ENCODE measurements around the gene IQCH. TPM values are rescaled to one million over a fixed set of nuclear protein-coding genes. Genes with fewer than 3 reads are reported as not detected.

Gene IQCH
- total and polyA plus RNA-seq, 4 experiments from 2014 or later = 0.99 to 2.1 (median 1.5) TPM

- peaks cover 68 to 70% of the 10 kb centered on the region in 2 donors for H3K36me3 Mint-ChIP-seq
- no peaks in the 10 kb centered on the region for H3K9me3 Mint-ChIP-seq
- Histone ChIP-seq H3K4me3 (ENCODE audit: low read length in 2 of 2) (no peak overlapping the region), H3K27ac (ENCODE audit: low read depth, low read length) (no peak overlapping the region), H3K9me3 (ENCODE audit: control insufficient read depth in 1 of 2, low read length in 2 of 2) (no peaks in the 10 kb centered on the region), H3K36me3 (ENCODE audit: insufficient read depth, low read length) (peaks cover 33% of the 10 kb centered on the region), H3K27me3 (ENCODE audit: insufficient read depth, low read length) (no peaks in the 10 kb centered on the region), H3K4me1 (ENCODE audit: insufficient read depth, low read length) (peaks cover 13% of the 10 kb centered on the region)
- DNase-seq = no peak
- no peak overlapping the region for H3K4me3 Mint-ChIP-seq
- no peaks in the 10 kb centered on the region for H3K27me3 Mint-ChIP-seq
- intact Hi-C loops (cut with micrococcal nuclease) = no loop called here
- H3K27ac Mint-ChIP-seq = peak overlapping the region in 1 of 7 donors; percentile 38
- POLR2A ChIA-PET (ENCODE audit: partially characterized antibody) = no interaction called here
- CTCF ChIA-PET (ENCODE audit: partially characterized antibody) = interaction anchor here (3.2 kb wide), 1 partner anchor 9 kb away, joined by 14 read pairs; no protein-coding TSS in a partner anchor
- peaks cover 13 to 28% (median 14%) of the 10 kb centered on the region in 4 donors for H3K4me1 Mint-ChIP-seq
These were observed 24.1 kb upstream of the IQCH start for GRCh38 chr15:67230504-67230903.

DNA sequence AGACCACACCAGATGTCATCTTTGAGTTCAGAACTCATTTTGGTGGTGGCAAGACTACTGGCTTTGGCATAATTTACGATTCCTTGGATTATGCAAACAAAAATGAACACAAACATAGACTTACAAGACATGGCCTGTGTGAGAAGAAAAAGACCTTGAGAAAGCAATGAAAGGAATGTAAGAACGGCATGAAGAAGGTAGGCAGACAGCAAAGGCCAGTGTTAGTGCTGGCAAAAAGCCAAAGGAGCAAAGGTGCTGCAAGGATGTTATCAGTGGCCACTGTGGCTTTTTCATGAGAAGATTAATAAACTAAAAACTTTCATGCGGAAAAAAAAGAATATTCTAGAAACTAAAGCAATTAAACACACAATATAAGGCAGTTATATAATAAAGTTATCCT is 22.0 kb upstream of the IQCH start:
- intact Hi-C loops (cut with micrococcal nuclease) = no loop called here
- H3K27ac Mint-ChIP-seq = no peak overlapping the region
- CTCF ChIA-PET (ENCODE audit: partially characterized antibody) = no interaction called here
- H3K4me1 ChIP-seq (ENCODE audit: insufficient read depth, low read length) = peaks cover 13% of the 10 kb centered on the region
- peaks cover 69 to 70% of the 10 kb centered on the region in 2 donors for H3K36me3 Mint-ChIP-seq
- no peak for DNase-seq
- POLR2A ChIA-PET (ENCODE audit: partially characterized antibody) = no interaction called here
- no peaks in the 10 kb centered on the region for H3K27me3 Mint-ChIP-seq
- no peaks in the 10 kb centered on the region for H3K9me3 ChIP-seq (ENCODE audit: control insufficient read depth in 1 of 2, low read length in 2 of 2)
- no peak overlapping the region for H3K4me3 Mint-ChIP-seq
- H3K4me1 Mint-ChIP-seq = peaks cover 15 to 28% (median 21%) of the 10 kb centered on the region in 4 donors
- no peak overlapping the region for H3K27ac ChIP-seq (ENCODE audit: low read depth, low read length)
- H3K27me3 ChIP-seq (ENCODE audit: insufficient read depth, low read length) = no peaks in the 10 kb centered on the region
- no peak overlapping the region for H3K4me3 ChIP-seq (ENCODE audit: low read length in 2 of 2)
- peaks cover 27% of the 10 kb centered on the region for H3K36me3 ChIP-seq (ENCODE audit: insufficient read depth, low read length)
- H3K9me3 Mint-ChIP-seq = no peaks in the 10 kb centered on the region

- H3K27ac Mint-ChIP-seq = peak overlapping the region; percentile 78 to 93 (median 87)
- intact Hi-C loops (cut with micrococcal nuclease) = loop anchor here (1.0 to 2.0 kb wide), 4 partner anchors 14 to 596 kb away; partner anchors contain the start of genes AAGAB and IQCH
- H3K9me3 Mint-ChIP-seq = peaks cover 0 to 2% (median 0%) of the 10 kb centered on the region in 8 donors
- H3K36me3 ChIP-seq (ENCODE audit: insufficient read depth, low read length) = peaks cover under 1% of the 10 kb centered on the region
- H3K27ac ChIP-seq (ENCODE audit: low read depth, low read length) = peak overlapping the region; percentile 53
- no peaks in the 10 kb centered on the region for H3K9me3 ChIP-seq (ENCODE audit: control insufficient read depth in 1 of 2, low read length in 2 of 2)
- no peaks in the 10 kb centered on the region for H3K27me3 ChIP-seq (ENCODE audit: insufficient read depth, low read length)
- H3K4me1 ChIP-seq (ENCODE audit: insufficient read depth, low read length) = peaks cover 45% of the 10 kb centered on the region
- peaks cover 44 to 61% (median 44%) of the 10 kb centered on the region in 4 donors for H3K4me1 Mint-ChIP-seq
- H3K4me3 Mint-ChIP-seq = peak overlapping the region; percentile 43 to 88 (median 62)
- ChIA-PET CTCF (ENCODE audit: partially characterized antibody) (interaction anchor here (0.6 to 3.5 kb wide), 23 partner anchors 11 to 395 kb away, joined by 3 to 34 read pairs (median 3); partner anchors contain the start of genes AAGAB and IQCH), POLR2A (ENCODE audit: partially characterized antibody) (interaction anchor here (0.6 to 2.7 kb wide), 8 partner anchors 11 to 815 kb away, joined by 3 to 25 read pairs (median 4); partner anchors contain the start of genes AAGAB, IQCH and MAP2K5)
- peaks cover 12 to 17% of the 10 kb centered on the region in 2 donors for H3K36me3 Mint-ChIP-seq
- peak overlapping the region in 1 of 2 donors; percentile 46 for H3K4me3 ChIP-seq (ENCODE audit: low read length in 2 of 2)
- H3K27me3 Mint-ChIP-seq = no peaks in the 10 kb centered on the region
- DNase-seq = peak; percentile 27 to 46 (median 40)
These were observed 14.1 kb upstream of the IQCH start for GRCh38 chr15:67240235-67241131.

- CTCF ChIA-PET (ENCODE audit: partially characterized antibody) = interaction anchor here (0.8 to 3.5 kb wide), 12 partner anchors 11 to 595 kb away, joined by 3 to 34 read pairs (median 6); partner anchors contain the start of genes AAGAB and IQCH
- H3K36me3 Mint-ChIP-seq = peaks cover 8 to 13% of the 10 kb centered on the region in 2 donors
- Histone ChIP-seq H3K4me3 (ENCODE audit: low read length in 2 of 2) (peak overlapping the region in 1 of 2 donors; percentile 46), H3K9me3 (ENCODE audit: control insufficient read depth in 1 of 2, low read length in 2 of 2) (no peaks in the 10 kb centered on the region), H3K27ac (ENCODE audit: low read depth, low read length) (peak overlapping the region; percentile 53), H3K4me1 (ENCODE audit: insufficient read depth, low read length) (peaks cover 45% of the 10 kb centered on the region), H3K27me3 (ENCODE audit: insufficient read depth, low read length) (no peaks in the 10 kb centered on the region), H3K36me3 (ENCODE audit: insufficient read depth, low read length) (no peaks in the 10 kb centered on the region)
- POLR2A ChIA-PET (ENCODE audit: partially characterized antibody) = interaction anchor here (1.2 to 2.7 kb wide), 3 partner anchors 13 to 173 kb away, joined by 3 to 25 read pairs (median 7); partner anchors contain the start of genes AAGAB and IQCH
- peaks cover 0 to 2% (median 0%) of the 10 kb centered on the region in 8 donors for H3K9me3 Mint-ChIP-seq
- intact Hi-C loops (cut with micrococcal nuclease) = loop anchor here (1.0 to 2.0 kb wide), 2 partner anchors 13 to 596 kb away; partner anchors contain the start of genes AAGAB and IQCH
- peak overlapping the region; percentile 78 to 93 (median 87) for H3K27ac Mint-ChIP-seq
- peak in 4 of 5 donors; percentile 13 to 27 (median 22) for DNase-seq
- peaks cover 47 to 62% (median 48%) of the 10 kb centered on the region in 4 donors for H3K4me1 Mint-ChIP-seq
- H3K4me3 Mint-ChIP-seq = peak overlapping the region; percentile 23 to 88 (median 62)
- H3K27me3 Mint-ChIP-seq = no peaks in the 10 kb centered on the region
These were observed 13.3 kb upstream of the IQCH start for GRCh38 chr15:67241132-67241855.

DNA sequence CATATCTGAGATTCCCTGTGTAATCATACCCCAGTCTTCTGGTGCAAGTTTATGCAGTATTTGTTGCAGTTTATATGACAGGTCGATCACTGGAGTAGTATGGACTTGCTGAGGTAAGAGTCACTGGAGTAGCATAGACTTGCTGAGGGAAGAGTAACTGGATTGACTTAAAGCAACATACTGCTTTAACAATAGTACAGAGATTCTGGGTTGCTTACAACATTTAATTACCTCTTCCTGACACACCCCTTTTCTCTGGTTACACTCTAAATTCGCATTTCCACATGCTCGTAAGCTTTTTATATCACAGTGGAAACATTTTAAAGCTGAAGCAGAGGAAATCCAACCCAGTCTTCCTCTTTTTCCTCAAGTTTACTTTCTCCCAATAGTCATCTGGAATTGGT is 11.9 kb upstream of the IQCH start:
- Histone ChIP-seq H3K4me3 (ENCODE audit: low read length in 2 of 2) (no peak overlapping the region), H3K9me3 (ENCODE audit: control insufficient read depth in 1 of 2, low read length in 2 of 2) (no peaks in the 10 kb centered on the region), H3K36me3 (ENCODE audit: insufficient read depth, low read length) (no peaks in the 10 kb centered on the region), H3K4me1 (ENCODE audit: insufficient read depth, low read length) (peaks cover 45% of the 10 kb centered on the region), H3K27ac (ENCODE audit: low read depth, low read length) (no peak overlapping the region), H3K27me3 (ENCODE audit: insufficient read depth, low read length) (no peaks in the 10 kb centered on the region)
- H3K4me3 Mint-ChIP-seq = peak overlapping the region in 7 of 8 donors; percentile 48 to 76 (median 57)
- intact Hi-C loops (cut with micrococcal nuclease) = no loop called here
- POLR2A ChIA-PET (ENCODE audit: partially characterized antibody) = no interaction called here
- H3K4me1 Mint-ChIP-seq = peaks cover 46 to 58% (median 46%) of the 10 kb centered on the region in 4 donors
- H3K27me3 Mint-ChIP-seq = no peaks in the 10 kb centered on the region
- H3K36me3 Mint-ChIP-seq = peaks cover 19 to 27% of the 10 kb centered on the region in 2 donors
- CTCF ChIA-PET (ENCODE audit: partially characterized antibody) = interaction anchor here (1.3 kb wide), 1 partner anchor 12 kb away, joined by 4 read pairs; the partner anchor contains the start of genes AAGAB and IQCH
- H3K27ac Mint-ChIP-seq = peak overlapping the region; percentile 9 to 80 (median 70)
- DNase-seq = no peak
- H3K9me3 Mint-ChIP-seq = peaks cover 0 to 5% (median 2%) of the 10 kb centered on the region in 8 donors

- no peak overlapping the region for H3K4me3 ChIP-seq (ENCODE audit: low read length in 2 of 2)
- peaks cover 33% of the 10 kb centered on the region for H3K4me1 ChIP-seq (ENCODE audit: insufficient read depth, low read length)
- H3K27ac ChIP-seq (ENCODE audit: low read depth, low read length) = no peak overlapping the region
- intact Hi-C loops (cut with micrococcal nuclease) = no loop called here
- Mint-ChIP-seq H3K27ac (no peak overlapping the region), H3K27me3 (no peaks in the 10 kb centered on the region), H3K4me3 (no peak overlapping the region), H3K9me3 (peaks cover 0 to 5% (median 2%) of the 10 kb centered on the region in 8 donors), H3K4me1 (peaks cover 47 to 64% (median 48%) of the 10 kb centered on the region in 4 donors), H3K36me3 (peaks cover 26 to 34% of the 10 kb centered on the region in 2 donors)
- no peak for DNase-seq
- CTCF ChIA-PET (ENCODE audit: partially characterized antibody) = no interaction called here
- no peaks in the 10 kb centered on the region for H3K9me3 ChIP-seq (ENCODE audit: control insufficient read depth in 1 of 2, low read length in 2 of 2)
- H3K27me3 ChIP-seq (ENCODE audit: insufficient read depth, low read length) = no peaks in the 10 kb centered on the region
- no peaks in the 10 kb centered on the region for H3K36me3 ChIP-seq (ENCODE audit: insufficient read depth, low read length)
- POLR2A ChIA-PET (ENCODE audit: partially characterized antibody) = no interaction called here
These were observed 9.6 kb upstream of the IQCH start for GRCh38 chr15:67244971-67245478.
